Hindlimb muscle (tissue), 1 donor: ENCODE data around the gene CUL4A. TPM values are rescaled to one million over a fixed set of nuclear protein-coding genes. Genes with fewer than 3 reads are reported as not detected.
A peak's percentile ranks its signal among the peaks of the same experiment; 100 is the strongest.

Experiments used
- DNase-seq: peaks from one replicate; pipeline ENCODE4 v3.0.0-alpha.2; 2013
- polyA plus RNA-seq: library from polyadenylated mRNA; unstranded; fragments of 120-200 nt; gene quantifications from one replicate; pipeline ENCODE4 v1.2.1, GENCODE V29; 2013; ENCODE audit not compliant: insufficient read length

CUL4A gene
- polyA plus RNA-seq, 1 donor = 72.9 TPM

DNA sequence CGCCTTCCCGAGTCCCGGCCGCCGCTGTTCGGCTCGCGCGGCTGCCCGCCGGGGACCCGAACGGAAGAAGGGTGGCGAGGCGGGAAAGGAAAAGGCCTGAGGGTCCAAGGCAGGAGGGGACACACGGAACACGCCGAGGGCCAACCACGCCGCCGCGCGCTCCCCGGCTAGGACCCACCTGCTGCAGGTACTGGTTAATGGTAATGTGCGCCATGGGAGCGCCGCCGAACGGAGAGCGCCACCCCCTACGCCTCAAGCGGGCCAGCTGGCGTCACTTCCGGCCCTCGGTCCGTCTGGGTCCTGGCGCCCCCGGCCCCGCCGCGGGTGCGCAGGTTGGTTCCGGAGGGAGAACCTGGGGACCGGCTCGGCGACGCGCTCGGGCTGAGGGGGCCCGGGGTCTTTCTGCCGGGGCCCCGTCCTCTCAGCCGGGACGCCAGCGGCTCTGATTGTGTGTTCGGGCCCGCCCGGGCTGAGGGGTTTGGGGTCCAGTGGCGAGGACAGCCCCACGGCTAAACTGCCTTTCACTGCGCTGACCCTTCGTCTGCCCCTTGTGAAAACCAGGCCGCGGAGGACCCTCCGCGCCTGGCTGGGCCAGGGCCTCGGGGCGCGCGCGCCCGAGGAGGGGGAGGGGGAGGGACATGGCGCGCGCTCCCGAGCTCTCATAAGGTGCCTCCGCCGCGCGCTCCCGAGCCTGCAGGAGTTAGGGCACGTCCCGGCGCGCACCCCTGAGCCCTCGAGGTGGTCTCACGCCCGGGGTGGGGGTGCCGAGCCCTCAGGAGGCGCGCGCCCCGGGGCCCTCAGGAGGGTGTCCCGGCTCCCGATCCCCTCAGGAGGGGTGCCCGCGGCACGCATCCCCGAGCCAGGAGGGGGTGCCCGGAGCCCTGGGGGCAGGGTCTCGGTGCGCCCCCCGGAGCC, 735 bp upstream of the CUL4A start, which contains the start of gene PCID2:
TSS of gene PCID2 (minus strand) at position 249 of the 915 bp plus-strand sequence. CDS start at position 214, 35 bp downstream.
- DNase-seq = peak; percentile 92

DNA sequence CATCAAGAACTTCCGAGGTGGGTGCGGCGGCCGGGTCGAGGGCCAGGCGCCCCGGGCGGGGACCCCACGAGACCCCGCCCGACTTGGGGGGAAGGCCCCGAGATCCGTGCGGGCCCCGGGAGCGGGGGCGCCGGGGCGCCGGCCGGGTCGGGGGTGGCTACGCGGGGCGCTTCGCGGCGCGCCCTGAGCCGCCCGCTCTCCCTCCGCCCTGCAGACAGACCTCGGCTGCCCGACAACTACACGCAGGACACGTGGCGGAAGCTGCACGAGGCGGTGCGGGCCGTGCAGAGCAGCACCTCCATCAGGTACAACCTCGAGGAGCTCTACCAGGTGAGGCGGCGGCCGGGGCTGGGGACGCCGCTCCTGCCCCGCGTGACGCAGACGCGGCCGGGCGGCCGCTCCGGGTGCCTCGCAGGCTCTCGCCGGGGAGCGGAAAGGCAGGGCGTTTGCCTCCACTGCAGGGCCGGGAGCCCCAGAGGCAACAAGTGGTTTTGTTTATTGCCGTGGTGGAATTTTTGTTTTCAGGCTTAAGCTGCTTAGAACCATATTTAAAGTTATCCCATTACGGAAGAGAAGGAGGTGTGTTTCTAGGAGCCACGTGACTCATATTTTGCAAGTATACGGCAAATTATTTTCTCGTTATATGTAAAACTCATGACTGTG, 477 bp downstream of the CUL4A start:
- peak; percentile 47 for DNase-seq

DNA sequence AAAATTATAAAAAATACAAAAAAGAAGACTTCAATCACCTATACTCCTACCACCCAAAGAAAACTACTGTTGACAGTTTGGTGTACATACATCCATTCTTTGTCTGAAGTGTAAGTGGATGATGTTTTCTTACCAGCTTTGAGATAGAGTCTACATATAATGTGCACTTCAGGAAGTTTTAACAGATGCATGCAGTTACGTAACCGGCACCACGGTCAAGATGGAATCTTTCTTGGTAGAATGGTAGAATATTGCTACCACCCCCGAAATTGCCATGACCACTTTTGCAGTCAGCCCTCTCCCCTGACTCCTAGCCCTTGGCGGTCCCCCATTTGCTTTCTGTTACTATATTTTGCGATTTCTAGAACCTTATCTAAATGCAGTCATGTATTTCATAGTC, 1.4 kb downstream of the CUL4A start:
- DNase-seq = no peak

DNA sequence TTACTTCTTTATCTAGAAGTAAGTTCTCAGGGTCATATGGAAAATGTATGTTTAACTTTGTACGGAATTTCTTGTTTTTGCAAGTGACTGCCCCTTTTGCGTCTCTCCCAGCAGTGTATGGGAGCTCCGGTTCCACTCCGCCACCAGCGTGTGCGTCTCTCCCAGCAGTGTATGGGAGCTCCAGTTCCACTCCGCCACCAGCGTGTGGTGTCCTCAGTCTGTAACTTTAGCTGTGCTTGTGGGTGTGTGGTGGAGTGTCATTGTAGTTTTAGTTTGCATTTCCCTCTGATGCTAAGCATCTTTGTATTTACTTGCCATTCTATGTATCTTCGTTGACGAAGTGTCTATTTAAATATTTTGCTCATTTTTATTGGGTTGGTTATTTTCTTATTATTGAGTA, 2.4 kb downstream of the CUL4A start:
- no peak for DNase-seq

DNA sequence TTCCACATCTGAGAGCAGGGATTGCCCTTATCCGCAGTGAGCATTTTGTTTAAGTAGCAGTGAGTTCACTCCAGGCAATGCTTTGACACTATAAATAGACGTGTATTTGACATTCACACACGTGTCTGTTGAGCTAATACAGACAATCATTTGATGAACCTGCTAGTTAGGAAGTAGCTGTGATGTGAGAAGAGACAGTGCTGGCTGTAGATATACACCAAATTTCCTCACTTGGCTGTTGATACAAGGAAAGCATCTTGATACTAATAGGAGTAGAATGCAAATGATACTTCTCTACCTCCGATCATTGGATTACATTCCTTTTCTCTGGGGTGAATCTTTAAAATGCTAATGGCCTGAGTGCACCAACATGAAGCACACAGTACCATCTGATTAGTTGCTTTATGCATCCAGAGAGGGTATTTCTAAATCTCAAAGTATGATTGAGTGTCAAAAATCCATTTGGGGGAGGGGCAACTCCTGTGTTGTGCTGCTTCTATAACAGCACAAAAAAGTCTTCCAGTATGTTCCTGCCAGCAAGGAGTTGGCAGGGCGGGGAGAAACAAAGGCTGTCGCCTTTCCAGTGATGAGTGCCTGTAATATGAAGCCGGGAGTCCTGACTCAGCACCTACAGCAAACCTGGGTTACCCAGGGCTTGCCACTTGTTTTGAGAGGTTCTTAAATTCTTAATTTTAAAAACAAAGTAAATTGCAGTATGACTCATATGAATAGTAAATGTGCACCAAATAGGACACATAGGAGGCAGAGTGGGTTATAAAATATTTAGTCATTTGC, 7.0 kb downstream of the CUL4A start:
- DNase-seq = no peak

DNA sequence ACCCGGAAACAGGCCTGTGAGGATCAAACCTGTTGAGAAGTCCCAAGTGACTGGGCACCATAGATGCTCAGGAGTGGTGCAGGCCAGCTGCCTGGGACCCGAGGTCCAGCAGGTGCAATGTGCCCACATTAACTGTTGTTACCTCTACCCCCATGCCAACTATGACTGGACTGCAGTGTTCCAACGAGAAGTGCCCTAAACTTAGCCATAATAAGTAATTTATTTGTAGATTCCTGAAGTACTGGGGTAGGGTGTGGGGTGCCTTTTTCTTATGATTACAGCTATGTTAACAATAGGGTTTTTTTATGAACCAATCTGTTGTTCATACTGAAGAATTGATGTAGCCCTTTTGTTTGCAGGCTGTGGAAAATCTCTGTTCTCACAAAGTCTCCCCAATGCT, 9.2 kb downstream of the CUL4A start:
- DNase-seq = no peak

DNA sequence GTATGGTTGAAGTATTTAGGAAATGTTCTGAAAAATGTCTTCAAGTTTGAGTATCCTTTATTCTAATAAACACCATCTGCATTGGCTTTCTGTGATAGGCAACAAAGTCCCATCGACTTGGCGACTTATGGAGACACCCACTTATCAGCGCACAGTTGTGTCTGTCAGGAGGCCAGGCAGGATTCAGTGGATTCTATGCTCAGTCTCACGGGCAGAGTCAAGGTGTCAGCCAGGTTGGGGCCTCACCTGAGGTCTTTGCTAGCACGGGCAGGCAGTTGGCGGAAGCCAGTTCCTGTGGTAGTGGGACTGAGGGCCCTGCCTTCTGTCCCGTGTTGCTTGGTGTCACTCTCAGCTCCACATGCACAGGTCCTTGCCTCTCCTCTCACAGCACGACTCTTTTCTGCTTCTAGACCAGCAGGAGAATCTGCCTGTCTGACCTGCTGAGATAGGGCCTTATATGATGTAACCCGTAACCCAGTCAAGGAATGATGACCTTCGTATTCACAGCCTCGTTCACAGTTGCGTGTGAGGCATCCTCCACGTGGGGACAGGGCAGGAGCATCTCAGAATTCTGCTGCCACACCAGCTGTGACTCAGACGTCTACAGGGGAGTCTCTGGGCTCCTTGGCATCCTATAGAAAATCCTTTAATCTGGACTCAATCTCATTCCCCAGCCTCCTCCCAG, 10.0 kb downstream of the CUL4A start:
- DNase-seq = no peak

DNA sequence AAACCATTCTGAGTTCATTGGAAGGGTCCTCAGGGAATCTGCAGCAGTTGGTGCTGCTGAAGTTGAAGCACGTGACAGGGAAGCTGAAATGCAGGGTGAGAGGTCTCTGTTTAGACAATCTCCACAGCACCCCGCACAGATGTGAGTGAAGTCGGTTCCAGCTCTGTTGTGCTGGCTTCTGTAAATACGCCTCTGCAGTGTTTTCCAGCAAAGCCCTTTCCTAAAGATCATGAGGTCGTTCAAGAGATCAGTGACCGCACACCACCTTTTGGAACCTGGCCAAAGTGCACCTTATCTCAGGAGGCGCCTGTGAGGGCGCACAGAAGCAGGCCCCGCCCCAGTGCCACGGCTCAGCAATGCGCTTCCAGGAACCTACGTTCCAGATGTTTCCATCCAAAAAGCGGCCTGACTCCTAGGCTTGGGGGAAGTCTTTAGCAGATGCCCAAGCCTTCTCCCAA, 10.8 kb downstream of the CUL4A start:
- DNase-seq = no peak

DNA sequence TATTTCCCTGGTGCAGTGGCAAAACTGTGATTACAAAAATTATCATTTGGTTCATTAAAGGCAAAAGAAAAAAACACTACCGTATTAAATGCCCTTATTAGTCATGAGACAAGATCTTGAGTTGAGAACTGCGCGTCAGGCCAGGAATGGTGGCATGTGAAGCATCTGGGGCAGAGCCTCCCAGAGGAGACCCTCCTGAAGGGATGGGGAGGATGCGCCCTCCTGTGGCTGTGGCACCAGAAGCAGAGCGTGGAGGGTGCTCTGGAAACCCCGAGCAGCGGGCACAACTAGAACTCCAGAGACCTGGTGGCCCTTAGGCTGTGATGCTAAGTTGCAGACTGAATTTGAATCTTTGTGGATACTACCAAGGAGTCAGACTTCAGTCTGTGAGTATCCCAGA, 11.5 kb downstream of the CUL4A start:
- no peak for DNase-seq

DNA sequence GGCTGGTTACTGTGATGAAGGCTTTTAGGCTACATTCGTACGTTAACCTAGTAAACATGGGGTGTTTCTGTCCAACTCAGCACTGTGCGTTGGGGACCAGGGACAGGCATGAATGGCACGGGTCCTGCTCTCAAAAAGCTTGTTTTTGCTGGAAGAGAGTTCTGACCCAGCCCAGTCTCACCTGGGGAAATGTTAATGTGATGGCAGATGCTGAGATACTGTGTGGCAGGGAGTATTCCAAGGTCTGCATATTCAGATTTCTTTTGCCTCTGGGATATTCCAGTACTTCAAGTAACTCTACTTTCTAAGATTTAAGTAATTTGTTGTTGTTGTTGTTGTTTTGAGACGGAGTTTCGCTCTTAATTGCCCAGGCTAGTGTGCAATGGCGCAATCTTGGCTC, 13.7 kb downstream of the CUL4A start:
- DNase-seq = no peak

DNA sequence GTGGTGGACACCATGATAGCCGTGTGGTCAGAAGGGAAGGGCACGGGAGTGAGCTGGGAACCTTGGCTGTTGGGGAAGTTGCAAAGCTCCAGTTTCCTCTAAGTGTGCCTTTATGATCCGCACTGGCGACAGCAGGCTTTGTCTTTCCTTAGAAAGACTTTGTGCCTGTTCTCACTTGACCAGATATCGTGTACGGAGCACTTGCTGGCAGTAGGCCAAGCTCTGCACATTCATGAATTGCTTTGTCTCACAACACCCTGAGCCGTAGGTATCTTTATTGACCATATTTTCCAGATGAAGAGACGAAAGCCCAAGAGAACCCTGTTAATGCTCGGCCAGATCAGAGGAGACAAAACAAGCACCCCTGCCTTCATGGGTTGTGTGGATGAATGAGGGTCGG, 15.1 kb downstream of the CUL4A start:
- DNase-seq = no peak

DNA sequence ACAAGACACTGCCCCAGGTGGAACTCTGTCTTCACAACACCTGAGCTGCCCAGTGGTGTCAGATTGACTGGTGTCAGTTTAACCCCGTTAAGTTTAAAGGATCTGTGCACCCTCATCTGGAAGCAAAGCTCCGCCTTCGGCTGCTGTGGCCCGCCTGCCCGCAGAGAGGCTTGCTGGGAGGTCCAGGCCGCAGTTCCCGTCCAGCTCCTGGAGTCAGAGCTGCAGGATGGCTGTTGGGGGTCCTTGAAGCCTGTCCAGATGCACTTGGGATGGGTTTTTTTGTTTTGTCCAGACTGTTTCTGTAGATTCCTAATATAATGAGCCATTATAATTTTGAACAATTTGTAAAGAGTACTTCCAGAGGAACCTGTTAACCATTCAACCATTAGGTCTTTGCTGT, 16.1 kb downstream of the CUL4A start:
- no peak for DNase-seq

DNA sequence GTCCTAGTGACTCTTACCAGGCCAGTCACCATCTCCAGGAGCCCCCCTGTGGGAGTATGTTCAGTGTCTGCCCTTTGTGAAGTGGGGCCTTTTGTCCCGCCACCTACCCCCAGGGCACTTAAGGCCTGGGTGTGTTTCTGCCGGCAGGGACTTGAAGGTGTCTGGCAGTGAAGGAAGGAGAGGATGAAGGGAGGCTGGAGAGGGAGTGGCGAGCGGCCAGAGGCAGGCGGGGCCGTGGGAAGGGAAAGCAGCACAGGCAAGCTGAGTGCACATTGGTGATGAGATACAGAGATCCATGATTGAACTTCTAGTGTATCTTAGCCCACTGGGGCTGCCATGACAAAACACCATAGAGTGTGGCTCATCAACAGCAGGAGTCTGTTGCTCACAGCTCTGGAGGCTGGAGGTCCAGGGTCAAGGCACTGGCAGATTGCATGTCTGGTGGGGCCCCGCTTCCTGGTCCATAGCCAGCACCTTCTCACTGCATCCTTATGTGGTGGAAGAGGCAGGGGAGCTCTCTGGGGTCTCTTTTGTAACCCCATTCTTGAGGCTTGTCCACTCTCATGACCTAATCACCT, 17.5 kb downstream of the CUL4A start:
- no peak for DNase-seq

DNA sequence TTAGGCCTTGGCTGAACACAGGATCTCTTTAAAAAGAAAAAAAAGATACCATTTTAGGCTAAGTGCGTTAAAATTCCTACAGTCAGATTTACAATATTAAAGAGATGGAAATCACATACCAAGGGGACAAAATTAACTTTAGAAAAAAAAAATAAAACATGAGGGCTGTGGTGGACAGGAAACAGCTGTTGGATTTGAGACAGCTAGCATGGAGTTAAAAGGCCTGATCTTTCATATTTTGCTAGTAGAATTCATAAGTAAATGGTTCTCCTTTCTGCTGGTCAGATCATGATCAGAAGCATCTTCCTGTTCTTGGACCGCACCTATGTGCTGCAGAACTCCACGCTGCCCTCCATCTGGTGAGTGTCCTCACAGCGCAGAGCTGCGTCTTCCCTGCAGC, 19.7 kb downstream of the CUL4A start:
- no peak for DNase-seq

DNA sequence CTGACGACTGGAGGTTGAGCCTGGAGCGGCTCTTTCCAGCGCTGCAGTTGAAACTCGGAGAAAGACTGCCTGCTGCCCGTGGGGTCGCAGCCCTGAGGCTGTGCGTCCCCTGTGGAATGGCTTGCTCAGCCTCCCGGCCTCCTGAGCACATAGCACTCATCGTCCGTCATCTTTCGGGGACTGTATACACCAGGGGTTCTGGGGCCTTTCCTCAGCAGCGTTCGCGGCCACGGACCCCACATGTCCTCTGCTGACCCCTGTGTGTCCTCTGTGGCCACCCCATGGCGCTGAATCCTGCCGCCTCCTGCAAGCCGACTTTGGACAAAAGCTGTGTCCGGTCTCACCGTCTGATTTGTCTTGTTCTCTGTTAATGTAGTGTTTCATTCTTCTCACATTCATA, 20.4 kb downstream of the CUL4A start:
- DNase-seq = no peak

DNA sequence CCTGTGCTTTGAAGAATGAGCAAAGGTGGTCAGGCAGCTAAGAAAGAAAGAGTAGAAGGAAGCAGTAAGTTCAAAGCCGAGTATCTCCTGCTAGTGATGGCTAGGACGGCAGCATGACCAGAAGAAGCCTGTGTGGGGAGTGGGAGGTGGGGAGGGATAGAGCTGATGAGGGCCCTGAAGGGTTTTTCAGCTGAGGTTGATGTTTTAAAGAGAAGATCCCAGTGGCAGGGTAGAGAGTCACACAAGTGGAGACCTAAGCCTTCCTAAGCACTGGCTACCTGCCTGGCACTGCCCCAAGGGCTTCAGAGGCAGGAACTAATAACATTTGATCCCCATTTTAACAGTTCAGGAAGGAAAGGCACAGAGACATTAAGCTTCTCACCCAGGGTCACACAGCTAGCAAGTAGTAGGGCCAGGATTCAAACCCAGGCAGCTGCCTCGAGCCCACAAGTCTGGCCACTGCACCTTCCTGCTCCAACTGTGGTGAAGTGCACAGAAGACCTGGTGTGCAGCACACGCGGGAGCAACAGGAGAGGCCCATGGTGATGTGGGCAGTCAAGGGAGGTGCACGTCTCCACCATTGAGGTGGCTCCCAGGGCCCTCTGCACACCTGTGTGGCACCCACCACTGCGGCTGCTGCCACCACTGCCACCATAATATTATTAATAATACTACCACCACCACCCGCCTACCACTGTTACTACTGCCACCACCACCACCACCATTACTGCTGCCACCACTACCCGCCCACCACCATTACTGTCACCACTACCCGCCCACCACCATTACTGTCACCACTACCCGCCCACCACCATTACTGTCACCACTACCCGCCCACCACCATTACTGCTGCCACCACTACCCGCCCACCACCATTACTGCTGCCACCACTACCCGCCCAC, 22.1 kb downstream of the CUL4A start:
- DNase-seq = no peak

DNA sequence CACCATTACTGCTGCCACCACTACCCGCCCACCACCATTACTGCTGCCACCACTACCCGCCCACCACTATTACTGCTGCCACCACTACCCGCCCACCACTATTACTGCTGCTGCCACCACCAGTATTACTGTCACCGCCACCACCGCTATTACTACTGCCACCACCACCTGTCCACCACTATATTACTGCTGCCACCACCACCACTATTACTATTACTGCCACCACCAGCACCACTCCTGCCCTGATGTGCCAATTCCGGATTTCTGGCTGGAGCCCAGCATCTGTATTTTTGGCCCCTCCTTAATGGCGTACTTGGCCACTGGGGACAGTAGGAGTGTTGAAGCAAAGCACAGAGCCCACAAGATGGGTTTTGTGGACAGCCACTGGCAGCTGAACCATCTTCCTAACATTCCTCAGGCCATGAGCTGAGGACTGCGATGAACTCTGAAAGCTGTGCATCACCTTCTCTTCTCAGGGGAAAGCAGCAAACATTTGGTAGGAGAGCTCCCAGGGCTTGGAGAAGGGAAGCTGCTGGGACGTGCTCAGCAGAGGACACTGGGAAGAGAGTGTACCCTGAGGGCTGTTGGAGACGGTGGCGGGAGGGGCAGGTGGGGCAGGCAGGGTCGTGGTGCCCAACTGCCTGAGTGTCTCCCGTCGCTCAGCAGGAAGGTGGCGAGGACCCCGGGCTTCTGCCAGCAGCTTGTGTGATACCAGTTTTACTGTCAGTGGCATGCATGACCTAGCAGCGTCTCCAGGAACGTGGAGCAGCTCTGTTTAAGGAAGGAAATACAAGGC, 23.0 kb downstream of the CUL4A start:
- DNase-seq = no peak

DNA sequence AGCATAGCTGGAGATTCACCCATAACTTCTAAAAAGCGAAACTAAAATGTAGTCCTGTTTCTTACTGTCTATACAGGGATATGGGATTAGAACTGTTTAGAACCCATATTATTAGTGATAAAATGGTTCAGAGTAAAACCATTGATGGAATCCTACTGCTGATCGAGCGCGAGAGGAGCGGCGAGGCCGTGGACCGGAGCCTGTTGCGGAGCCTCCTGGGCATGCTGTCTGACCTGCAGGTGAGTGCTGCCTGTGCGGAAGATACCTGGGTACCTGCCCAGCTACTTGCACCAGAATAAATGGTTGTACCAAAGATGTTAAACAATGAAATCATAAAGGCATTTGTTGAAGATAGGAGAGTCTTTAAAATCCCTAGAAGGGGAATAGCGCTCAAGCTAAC, 23.7 kb downstream of the CUL4A start:
- no peak for DNase-seq

DNA sequence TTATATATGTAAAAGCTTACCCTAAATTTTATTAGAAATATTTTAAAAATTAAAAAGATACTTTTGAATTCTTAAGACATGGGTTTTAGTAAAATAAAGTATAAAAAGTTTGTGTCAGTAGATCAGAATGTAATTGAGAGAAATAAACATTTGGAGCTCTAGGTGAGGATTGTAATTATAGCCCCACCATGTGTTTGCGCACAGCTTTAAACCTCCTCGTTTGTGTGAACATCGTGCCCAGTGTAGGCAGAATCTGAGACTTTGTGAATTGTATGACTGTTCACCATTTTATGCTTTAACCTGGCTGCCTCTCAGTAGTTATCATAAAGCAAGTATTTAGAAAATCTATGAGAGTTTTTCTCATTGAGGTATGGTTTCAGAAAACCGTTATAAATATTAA, 29.1 kb downstream of the CUL4A start:
- DNase-seq = no peak

DNA sequence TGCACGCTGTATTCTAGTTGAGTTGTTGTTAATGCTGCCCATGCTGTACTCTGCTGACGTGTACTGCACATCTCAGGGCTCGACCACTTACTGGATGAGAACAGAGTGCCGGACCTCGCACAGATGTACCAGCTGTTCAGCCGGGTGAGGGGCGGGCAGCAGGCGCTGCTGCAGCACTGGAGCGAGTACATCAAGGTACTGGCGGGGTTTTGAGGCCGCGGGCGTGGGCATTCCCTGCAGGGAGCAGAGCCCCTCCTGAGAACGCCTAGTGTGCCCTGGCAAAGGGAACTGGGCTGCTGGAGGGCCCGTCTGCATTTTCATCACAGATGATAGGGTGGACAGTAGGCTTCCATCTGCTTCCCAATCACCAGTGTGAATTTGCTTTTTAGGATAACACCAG, 29.9 kb downstream of the CUL4A start:
- DNase-seq = no peak
